ENCODE results near the gene LRRC8D. TPM values are rescaled to one million over a fixed set of nuclear protein-coding genes. Genes with fewer than 3 reads are reported as not detected.

The LRRC8D gene
- polyA plus RNA-seq, 6 donors from 2014 or later = 27.1 to 51.3 (median 39.0) TPM

- Mint-ChIP-seq H3K4me1 (peaks cover 47 to 67% (median 52%) of the 10 kb centered on the region in 3 donors), H3K4me3 (no peak overlapping the region), H3K9me3 (no peaks in the 10 kb centered on the region), H3K27me3 (no peaks in the 10 kb centered on the region), H3K36me3 (no peaks in the 10 kb centered on the region), H3K27ac (peak overlapping the region in 3 of 6 donors; percentile 7 to 57 (median 25))
- no peak for DNase-seq
- ATAC-seq (ENCODE audit: low read depth in 2 of 2) = no peak
These were observed 80.2 kb downstream of the LRRC8D start for GRCh38 chr1:89900791-89901708.

DNA sequence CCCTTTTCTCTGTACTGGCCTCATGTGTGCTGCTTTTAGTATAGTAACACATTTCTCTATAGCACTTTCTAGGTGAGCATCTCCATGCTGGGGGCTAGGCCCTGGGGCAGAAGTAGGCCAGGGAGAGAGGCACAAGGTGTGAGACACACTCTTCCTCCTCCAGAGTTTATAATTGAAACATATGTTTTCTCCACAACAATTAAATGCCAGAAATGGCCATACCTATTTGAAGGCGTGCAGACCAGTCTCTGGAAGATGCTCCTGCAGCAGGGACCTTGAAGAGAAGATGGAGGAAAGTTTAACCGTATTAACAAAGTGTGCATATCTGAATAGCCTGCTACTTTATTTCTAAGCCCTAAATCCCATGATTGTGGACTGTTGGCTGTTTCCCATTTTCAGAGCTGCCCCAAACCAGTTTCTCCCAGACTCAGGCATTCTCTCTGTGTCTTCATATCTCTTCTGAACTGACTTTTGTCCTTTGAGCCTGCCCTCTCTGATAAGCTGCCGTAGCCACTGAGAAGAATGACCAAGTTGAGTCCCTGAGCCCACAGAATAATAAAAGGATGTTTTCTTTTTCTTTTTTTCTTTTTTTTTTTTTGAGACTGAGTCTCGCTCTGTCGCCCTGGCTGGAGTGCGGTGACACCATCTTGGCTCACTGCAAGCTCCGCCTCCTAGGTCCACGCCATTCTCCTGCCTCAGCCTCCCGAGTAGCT, 81.3 kb downstream of the LRRC8D start:
- no peak overlapping the region for H3K4me3 Mint-ChIP-seq
- no peaks in the 10 kb centered on the region for H3K27me3 Mint-ChIP-seq
- no peak for ATAC-seq (ENCODE audit: low read depth in 2 of 2)
- H3K4me1 Mint-ChIP-seq = peaks cover 45 to 74% (median 53%) of the 10 kb centered on the region in 3 donors
- no peak for DNase-seq
- H3K36me3 Mint-ChIP-seq = no peaks in the 10 kb centered on the region
- H3K27ac Mint-ChIP-seq = peak overlapping the region in 2 of 6 donors; percentile 13 to 81
- no peaks in the 10 kb centered on the region for H3K9me3 Mint-ChIP-seq

GRCh38 chr1:89903550-89903949, 82.7 kb downstream of the LRRC8D start:
- peak overlapping the region in 4 of 6 donors; percentile 6 to 60 (median 39) for H3K27ac Mint-ChIP-seq
- ATAC-seq (ENCODE audit: low read depth in 2 of 2) = no peak
- H3K27me3 Mint-ChIP-seq = no peaks in the 10 kb centered on the region
- DNase-seq = no peak
- peaks cover 50 to 87% (median 66%) of the 10 kb centered on the region in 3 donors for H3K4me1 Mint-ChIP-seq
- H3K4me3 Mint-ChIP-seq = no peak overlapping the region
- H3K36me3 Mint-ChIP-seq = no peaks in the 10 kb centered on the region
- H3K9me3 Mint-ChIP-seq = no peaks in the 10 kb centered on the region

DNA sequence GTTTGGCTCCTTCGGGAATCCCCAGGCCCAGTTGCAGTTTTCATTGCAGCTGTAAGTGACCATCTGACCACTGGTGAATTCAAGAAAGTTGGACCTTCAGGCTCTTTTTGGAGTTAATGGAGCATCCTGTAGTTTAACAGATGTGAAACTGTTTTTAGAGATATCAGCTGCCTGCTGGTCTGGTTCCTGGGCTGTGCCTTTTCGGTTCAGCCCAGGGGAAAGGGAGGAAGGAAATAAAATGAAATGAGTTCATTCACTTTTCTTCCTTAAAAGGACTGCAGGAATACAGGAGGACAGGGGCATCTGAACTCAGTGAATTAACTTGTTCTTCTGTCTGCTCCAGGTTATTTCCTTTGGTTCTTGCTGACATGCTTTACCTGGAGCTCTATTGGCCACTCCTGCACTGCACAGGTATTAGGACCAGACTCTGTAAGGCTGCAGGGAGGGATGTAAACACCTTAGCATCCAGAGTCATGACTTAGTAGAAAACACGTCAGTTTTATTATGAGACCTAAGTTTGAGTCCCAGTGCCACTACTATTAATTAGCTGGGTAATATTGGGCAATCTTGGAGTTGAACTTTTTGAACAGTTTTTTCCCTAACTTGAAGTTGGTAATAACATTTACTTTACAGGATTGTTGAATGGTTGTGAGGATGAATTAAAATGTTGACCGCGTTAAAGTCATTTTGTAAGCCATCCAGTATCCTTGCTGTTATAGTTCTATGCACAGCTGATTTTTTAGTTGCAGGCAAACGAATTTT, 83.6 kb downstream of the LRRC8D start:
- Mint-ChIP-seq H3K4me3 (peak overlapping the region in 1 of 8 donors; percentile 13), H3K36me3 (no peaks in the 10 kb centered on the region), H3K4me1 (peaks cover 54 to 85% (median 69%) of the 10 kb centered on the region in 3 donors), H3K9me3 (no peaks in the 10 kb centered on the region), H3K27me3 (no peaks in the 10 kb centered on the region), H3K27ac (peak overlapping the region in 5 of 6 donors; percentile 19 to 59 (median 44))
- DNase-seq (no peak), ATAC-seq (ENCODE audit: low read depth in 2 of 2) (peak in 1 of 2 donors; percentile 23)

- Mint-ChIP-seq H3K9me3 (no peaks in the 10 kb centered on the region), H3K36me3 (peaks cover 0 to under 1% of the 10 kb centered on the region in 2 donors), H3K4me1 (peaks cover 43 to 75% (median 59%) of the 10 kb centered on the region in 3 donors), H3K27ac (peak overlapping the region in 2 of 6 donors; percentile 41 to 73), H3K4me3 (no peak overlapping the region), H3K27me3 (no peaks in the 10 kb centered on the region)
- ATAC-seq (ENCODE audit: low read depth in 2 of 2) = no peak
- DNase-seq = no peak
These were observed 84.7 kb downstream of the LRRC8D start for GRCh38 chr1:89905395-89906058.

- ATAC-seq (ENCODE audit: low read depth in 2 of 2) (no peak), DNase-seq (no peak)
- Mint-ChIP-seq H3K4me3 (no peak overlapping the region), H3K36me3 (peaks cover 0 to 5% of the 10 kb centered on the region in 2 donors), H3K9me3 (no peaks in the 10 kb centered on the region), H3K27me3 (no peaks in the 10 kb centered on the region), H3K4me1 (peaks cover 38 to 73% (median 59%) of the 10 kb centered on the region in 3 donors), H3K27ac (peak overlapping the region in 1 of 6 donors; percentile 73)
These were observed 85.3 kb downstream of the LRRC8D start for GRCh38 chr1:89906088-89906487.

GRCh38 chr1:89907727-89908212, 86.9 kb downstream of the LRRC8D start:
- peak overlapping the region in 2 of 6 donors; percentile 31 to 43 for H3K27ac Mint-ChIP-seq
- no peaks in the 10 kb centered on the region for H3K9me3 Mint-ChIP-seq
- no peak for DNase-seq
- no peak for ATAC-seq (ENCODE audit: low read depth in 2 of 2)
- no peaks in the 10 kb centered on the region for H3K27me3 Mint-ChIP-seq
- H3K4me3 Mint-ChIP-seq = no peak overlapping the region
- peaks cover 8 to 10% of the 10 kb centered on the region in 2 donors for H3K36me3 Mint-ChIP-seq
- H3K4me1 Mint-ChIP-seq = peaks cover 40 to 72% (median 61%) of the 10 kb centered on the region in 3 donors

- peak overlapping the region in 3 of 6 donors; percentile 47 to 84 (median 71) for H3K27ac Mint-ChIP-seq
- H3K36me3 Mint-ChIP-seq = peaks cover 8 to 10% of the 10 kb centered on the region in 2 donors
- DNase-seq (no peak), ATAC-seq (ENCODE audit: low read depth in 2 of 2) (no peak)
- H3K4me3 Mint-ChIP-seq = peak overlapping the region in 1 of 8 donors; percentile 39
- H3K27me3 Mint-ChIP-seq = no peaks in the 10 kb centered on the region
- H3K4me1 Mint-ChIP-seq = peaks cover 36 to 71% (median 60%) of the 10 kb centered on the region in 3 donors
- no peaks in the 10 kb centered on the region for H3K9me3 Mint-ChIP-seq
These were observed 87.4 kb downstream of the LRRC8D start for GRCh38 chr1:89908273-89908671.

- ATAC-seq (ENCODE audit: low read depth in 2 of 2) (peak; percentile 16 to 27), DNase-seq (no peak)
- H3K27ac Mint-ChIP-seq = peak overlapping the region; percentile 8 to 84 (median 59)
- peaks cover 38 to 67% (median 59%) of the 10 kb centered on the region in 3 donors for H3K4me1 Mint-ChIP-seq
- no peaks in the 10 kb centered on the region for H3K27me3 Mint-ChIP-seq
- peaks cover 8 to 10% of the 10 kb centered on the region in 2 donors for H3K36me3 Mint-ChIP-seq
- no peaks in the 10 kb centered on the region for H3K9me3 Mint-ChIP-seq
- H3K4me3 Mint-ChIP-seq = peak overlapping the region in 1 of 8 donors; percentile 39
These were observed 88.0 kb downstream of the LRRC8D start for GRCh38 chr1:89908672-89909436.

GRCh38 chr1:89910268-89910667, 89.4 kb downstream of the LRRC8D start:
- H3K4me1 Mint-ChIP-seq = peaks cover 35 to 59% (median 54%) of the 10 kb centered on the region in 3 donors
- DNase-seq (no peak), ATAC-seq (ENCODE audit: low read depth in 2 of 2) (no peak)
- no peak overlapping the region for H3K4me3 Mint-ChIP-seq
- no peak overlapping the region for H3K27ac Mint-ChIP-seq
- H3K9me3 Mint-ChIP-seq = no peaks in the 10 kb centered on the region
- peaks cover 8 to 10% of the 10 kb centered on the region in 2 donors for H3K36me3 Mint-ChIP-seq
- H3K27me3 Mint-ChIP-seq = no peaks in the 10 kb centered on the region

- Mint-ChIP-seq H3K4me1 (peaks cover 31 to 54% (median 54%) of the 10 kb centered on the region in 3 donors), H3K4me3 (no peak overlapping the region), H3K27me3 (no peaks in the 10 kb centered on the region), H3K9me3 (no peaks in the 10 kb centered on the region), H3K27ac (peak overlapping the region in 4 of 6 donors; percentile 26 to 68 (median 50)), H3K36me3 (peaks cover 8 to 12% of the 10 kb centered on the region in 2 donors)
- no peak for ATAC-seq (ENCODE audit: low read depth in 2 of 2)
- DNase-seq = no peak
These were observed 89.9 kb downstream of the LRRC8D start for GRCh38 chr1:89910780-89911179.
